ENCODE measurements around the gene EEF2K.
A peak's percentile ranks its signal among the peaks of the same experiment; 100 is the strongest.

EEF2K gene

GRCh38 chr16:22316411-22316811 is 110.3 kb downstream of the EEF2K start:
- DNase-seq (ENCODE audit: low read depth in 2 of 2): no peak

DNA sequence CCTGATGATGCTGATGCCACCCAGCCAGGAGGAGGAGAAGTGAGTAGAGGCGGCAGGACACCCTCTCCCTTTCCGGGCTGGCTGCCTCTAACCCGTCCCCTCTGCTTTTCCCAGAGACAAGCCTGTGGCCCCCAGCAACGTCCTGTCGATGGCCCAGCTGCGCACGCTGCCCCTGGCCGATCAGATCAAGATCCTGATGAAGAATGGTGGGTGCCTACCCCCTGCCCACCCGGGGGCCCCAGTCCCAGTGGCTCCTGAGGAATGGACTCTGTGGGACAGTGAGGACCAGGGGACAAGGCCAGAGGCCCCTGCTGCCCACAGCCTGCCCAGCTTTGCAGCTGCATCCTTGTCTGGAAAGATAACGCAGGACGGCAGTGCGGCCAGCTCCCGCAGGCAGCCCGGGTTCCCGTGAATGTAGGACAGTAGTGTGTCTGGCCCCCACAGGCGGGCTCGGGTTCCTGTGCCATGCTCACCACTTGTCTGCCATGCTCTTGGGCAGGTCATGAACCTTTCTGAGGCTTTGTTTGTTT is 111.0 kb downstream of the EEF2K start:
- DNase-seq (ENCODE audit: low read depth in 2 of 2): no peak

- DNase-seq (ENCODE audit: low read depth in 2 of 2): no peak
Measured at GRCh38 chr16:22317625-22318024, 111.5 kb downstream of the EEF2K start.

- peak in 1 of 2 donors; percentile 26 for DNase-seq (ENCODE audit: low read depth in 2 of 2)
Measured at GRCh38 chr16:22318690-22319358, 112.7 kb downstream of the EEF2K start.

- DNase-seq (ENCODE audit: low read depth in 2 of 2): no peak
Measured at GRCh38 chr16:22320572-22321339, 114.7 kb downstream of the EEF2K start.

GRCh38 chr16:22321340-22322001 is 115.4 kb downstream of the EEF2K start:
- peak; percentile 34 to 44 for DNase-seq (ENCODE audit: low read depth in 2 of 2)

DNA sequence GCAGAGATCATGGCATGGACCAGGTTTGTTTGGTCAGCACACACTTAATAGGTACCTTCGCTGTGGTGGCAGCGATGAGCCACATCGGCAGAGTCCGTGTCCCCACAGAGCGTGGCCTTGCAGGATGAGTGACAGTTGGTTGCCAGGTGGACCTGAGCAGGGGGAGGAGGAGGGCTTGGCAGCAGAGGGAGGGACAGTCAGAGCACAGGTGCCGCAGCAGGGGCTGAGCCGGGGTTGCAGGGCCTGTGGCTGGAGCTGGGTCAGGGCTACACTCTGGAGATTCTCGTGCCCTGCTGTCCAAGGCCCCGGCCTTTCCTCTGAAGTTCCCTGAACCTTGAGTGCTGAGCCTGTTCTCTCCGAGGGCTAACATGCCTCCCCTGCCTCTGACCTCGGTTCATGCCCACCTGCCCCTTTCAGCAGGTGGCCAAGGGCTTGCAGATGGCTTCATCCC is 116.0 kb downstream of the EEF2K start:
- no peak for DNase-seq (ENCODE audit: low read depth in 2 of 2)

DNA sequence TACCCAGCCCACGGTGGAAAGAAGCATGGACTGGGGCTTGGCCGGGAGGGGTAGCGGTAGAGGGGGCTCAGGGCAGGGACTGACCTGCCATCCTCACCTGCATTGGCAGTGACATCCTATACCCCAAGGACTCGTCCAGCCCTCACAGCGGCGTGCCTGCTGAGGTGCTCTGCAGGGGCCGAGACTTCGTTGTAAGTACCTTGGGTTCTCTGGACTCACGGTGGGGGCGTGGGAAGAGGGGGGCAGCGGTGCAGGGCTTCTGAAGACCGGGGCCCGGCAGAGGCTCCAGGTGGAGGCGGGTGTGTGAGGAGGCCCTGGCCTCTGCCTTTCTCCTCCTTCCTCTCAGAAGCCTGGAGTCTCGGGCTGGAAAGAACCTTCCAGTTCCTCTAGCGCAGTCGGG is 116.7 kb downstream of the EEF2K start:
- no peak for DNase-seq (ENCODE audit: low read depth in 2 of 2)

- DNase-seq (ENCODE audit: low read depth in 2 of 2): no peak
Measured at GRCh38 chr16:22323173-22323958, 117.3 kb downstream of the EEF2K start.

DNA sequence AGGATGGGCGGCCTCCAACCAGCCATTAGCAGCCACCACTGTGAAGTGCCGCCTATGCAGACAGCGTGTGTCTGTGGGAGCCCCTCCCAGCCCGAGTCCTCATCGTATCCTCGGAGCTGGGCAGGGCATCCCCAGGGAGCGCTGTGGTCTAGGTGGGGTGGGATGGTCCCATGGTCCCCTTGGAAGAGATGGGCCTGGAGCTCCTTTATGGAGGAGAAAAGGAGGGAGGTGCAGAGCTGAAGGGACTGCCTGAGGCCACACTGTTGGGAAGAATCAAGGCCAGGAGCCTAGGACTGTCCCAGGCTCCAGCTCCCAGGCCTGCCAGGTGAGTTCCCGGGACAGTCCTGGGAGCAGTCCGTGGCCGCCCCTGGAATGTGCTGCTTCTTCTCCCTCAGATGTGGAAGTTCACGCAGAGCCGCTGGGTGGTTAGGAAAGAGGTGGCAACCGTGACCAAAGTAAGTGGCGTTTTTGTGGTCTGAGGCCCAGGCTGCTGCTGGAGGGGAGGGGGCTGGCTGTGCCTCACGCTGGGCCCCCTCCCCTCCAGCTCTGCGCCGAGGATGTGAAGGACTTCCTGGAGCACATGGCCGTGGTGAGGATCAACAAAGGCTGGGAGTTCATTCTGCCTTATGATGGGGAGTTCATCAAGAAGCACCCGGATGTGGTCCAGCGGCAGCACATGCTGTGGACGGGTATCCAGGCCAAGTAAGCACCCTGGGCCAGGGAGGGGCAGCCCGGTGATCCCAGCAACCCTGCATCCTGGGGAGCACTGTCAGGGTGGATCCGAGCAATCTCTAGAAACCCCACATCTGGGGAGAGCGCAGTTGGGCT is 118.1 kb downstream of the EEF2K start:
- DNase-seq (ENCODE audit: low read depth in 2 of 2): no peak

- no peak for DNase-seq (ENCODE audit: low read depth in 2 of 2)
Measured at GRCh38 chr16:22324787-22325597, 118.9 kb downstream of the EEF2K start.

DNA sequence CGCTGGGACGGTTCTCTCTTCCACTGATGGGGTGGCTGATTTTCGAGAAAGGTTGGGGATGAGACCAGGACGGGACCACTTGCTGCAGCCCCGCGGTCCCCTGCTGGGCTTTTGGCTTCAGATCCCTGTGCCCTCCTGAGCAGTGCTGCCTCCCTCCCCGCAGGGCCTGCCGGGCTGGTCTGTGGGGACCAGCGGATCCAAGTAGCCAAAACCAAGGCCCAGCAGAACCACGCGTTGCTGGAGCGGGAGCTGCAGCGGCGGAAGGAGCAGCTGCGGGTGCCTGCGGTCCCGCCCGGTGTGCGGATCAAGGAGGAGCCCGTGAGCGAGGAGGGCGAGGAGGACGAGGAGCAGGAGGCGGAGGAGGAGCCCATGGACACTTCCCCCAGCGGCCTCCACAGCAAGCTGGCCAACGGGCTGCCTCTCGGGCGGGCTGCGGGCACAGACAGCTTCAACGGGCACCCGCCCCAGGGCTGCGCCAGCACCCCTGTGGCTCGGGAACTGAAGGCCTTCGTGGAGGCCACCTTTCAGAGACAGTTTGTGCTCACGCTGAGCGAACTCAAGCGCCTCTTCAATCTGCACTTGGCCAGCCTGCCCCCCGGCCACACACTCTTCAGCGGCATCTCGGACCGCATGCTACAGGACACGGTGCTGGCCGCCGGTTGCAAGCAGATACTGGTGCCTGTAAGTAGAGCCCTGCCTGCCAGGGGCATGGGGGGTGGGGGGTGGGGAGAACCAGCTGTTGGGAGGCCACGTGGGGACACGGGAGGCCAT is 119.7 kb downstream of the EEF2K start:
- no peak for DNase-seq (ENCODE audit: low read depth in 2 of 2)

- DNase-seq (ENCODE audit: low read depth in 2 of 2): no peak
Measured at GRCh38 chr16:22326369-22326652, 120.2 kb downstream of the EEF2K start.

- no peak for DNase-seq (ENCODE audit: low read depth in 2 of 2)
Measured at GRCh38 chr16:22326771-22327445, 120.8 kb downstream of the EEF2K start.

DNA sequence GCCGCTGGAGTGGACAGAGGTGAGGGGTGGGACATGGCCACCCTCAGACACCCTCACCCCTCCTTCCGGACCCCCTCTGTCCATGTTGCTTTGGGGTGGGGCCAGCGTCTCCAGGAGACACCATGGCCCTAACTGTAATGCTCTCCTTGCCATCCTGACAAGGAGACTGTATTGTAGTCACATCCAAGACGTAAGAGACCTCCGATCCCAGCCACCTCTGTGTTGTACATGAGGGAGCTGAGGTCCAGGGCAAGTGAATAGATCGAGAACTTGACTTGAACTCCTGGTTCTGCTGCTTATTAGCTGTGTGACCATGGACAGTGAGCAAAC is 121.3 kb downstream of the EEF2K start:
- DNase-seq (ENCODE audit: low read depth in 2 of 2): no peak

GRCh38 chr16:22328081-22328725 is 122.1 kb downstream of the EEF2K start:
- no peak for DNase-seq (ENCODE audit: low read depth in 2 of 2)

- no peak for DNase-seq (ENCODE audit: low read depth in 2 of 2)
Measured at GRCh38 chr16:22329199-22329695, 123.2 kb downstream of the EEF2K start.

GRCh38 chr16:22330326-22330725 is 124.2 kb downstream of the EEF2K start:
- DNase-seq (ENCODE audit: low read depth in 2 of 2): no peak
